GM19043 (cell line): Measurements from ENCODE around the gene SVOP.
"Not testable (repeated sequence)": the region's sequence is repeated elsewhere in the genome, so short reads cannot be mapped to it uniquely, and the experiment has no call there.

Experiments
- ATAC-seq: cut with Tn5 transposase; IDR thresholded peaks from one replicate; pipeline ENCODE4 v1.9.1; 2021; ENCODE audit warnings: low read depth; ENCODE audit not compliant: unreplicated experiment

Gene SVOP

GRCh38 chr12:108896336-108896735 lies 124.5 kb downstream of the SVOP start:
- ATAC-seq, result no peak

- ATAC-seq, result no peak
These were observed 125.6 kb downstream of the SVOP start for GRCh38 chr12:108895220-108895802.

GRCh38 chr12:108890208-108890607 lies 130.7 kb downstream of the SVOP start:
- no peak for ATAC-seq

GRCh38 chr12:108888031-108888430 lies 132.8 kb downstream of the SVOP start:
- no peak for ATAC-seq

GRCh38 chr12:108886873-108887629 lies 133.8 kb downstream of the SVOP start:
- no peak for ATAC-seq

- no peak for ATAC-seq
These were observed 136.5 kb downstream of the SVOP start for GRCh38 chr12:108884116-108885012.

GRCh38 chr12:108881953-108882352 lies 138.9 kb downstream of the SVOP start:
- ATAC-seq, result no peak

- no peak for ATAC-seq
These were observed 141.1 kb downstream of the SVOP start, which contains the start of gene DAO for GRCh38 chr12:108879615-108880254. Gene DAO, plus strand, starts transcription at chr12:108880092. Its CDS starts 4,915 bp downstream, at chr12:108885007.

- ATAC-seq, result no peak
These were observed 144.3 kb downstream of the SVOP start for GRCh38 chr12:108876550-108876949.

GRCh38 chr12:108875682-108876361 lies 145.0 kb downstream of the SVOP start:
- no peak for ATAC-seq

GRCh38 chr12:108875280-108875679 lies 145.6 kb downstream of the SVOP start:
- no peak for ATAC-seq

- ATAC-seq, result no peak
These were observed 152.1 kb downstream of the SVOP start for GRCh38 chr12:108868781-108869180.

GRCh38 chr12:108866083-108866482 lies 154.8 kb downstream of the SVOP start:
- not testable (repeated sequence) for ATAC-seq

GRCh38 chr12:108865169-108865568 lies 155.7 kb downstream of the SVOP start:
- no peak for ATAC-seq

- ATAC-seq, result no peak
These were observed 158.3 kb downstream of the SVOP start for GRCh38 chr12:108862588-108862959.

- no peak for ATAC-seq
These were observed 158.8 kb downstream of the SVOP start for GRCh38 chr12:108861878-108862587.

GRCh38 chr12:108860443-108860842 lies 160.4 kb downstream of the SVOP start:
- no peak for ATAC-seq

GRCh38 chr12:108859923-108860291 lies 161.0 kb downstream of the SVOP start:
- no peak for ATAC-seq

- not testable (repeated sequence) for ATAC-seq
These were observed 161.5 kb downstream of the SVOP start for GRCh38 chr12:108859141-108859922.
